AG10803 (cell line): ENCODE measurements around the gene CPNE5.
A peak's percentile ranks its signal among the peaks of the same experiment; 100 is the strongest.
"Not testable (repeated sequence)": the region's sequence is repeated elsewhere in the genome, so short reads cannot be mapped to it uniquely, and the experiment has no call there.

Experiments used
- DNase-seq: peaks from one replicate; pipeline ENCODE4 v3.0.0; 2010; ENCODE audit warnings: low read depth
- H3K4me3 ChIP-seq: 2 replicates; pipeline ENCODE4 v1.5.1; 2011; ENCODE audit warnings: mild to moderate bottlenecking, low read length, control low read depth
- CTCF ChIP-seq: conservative IDR thresholded peaks from 2 replicates; pipeline ENCODE4 v1.5.1; 2011; ENCODE audit warnings: mild to moderate bottlenecking, low read length, control low read depth, inconsistent platforms

The CPNE5 gene

DNA sequence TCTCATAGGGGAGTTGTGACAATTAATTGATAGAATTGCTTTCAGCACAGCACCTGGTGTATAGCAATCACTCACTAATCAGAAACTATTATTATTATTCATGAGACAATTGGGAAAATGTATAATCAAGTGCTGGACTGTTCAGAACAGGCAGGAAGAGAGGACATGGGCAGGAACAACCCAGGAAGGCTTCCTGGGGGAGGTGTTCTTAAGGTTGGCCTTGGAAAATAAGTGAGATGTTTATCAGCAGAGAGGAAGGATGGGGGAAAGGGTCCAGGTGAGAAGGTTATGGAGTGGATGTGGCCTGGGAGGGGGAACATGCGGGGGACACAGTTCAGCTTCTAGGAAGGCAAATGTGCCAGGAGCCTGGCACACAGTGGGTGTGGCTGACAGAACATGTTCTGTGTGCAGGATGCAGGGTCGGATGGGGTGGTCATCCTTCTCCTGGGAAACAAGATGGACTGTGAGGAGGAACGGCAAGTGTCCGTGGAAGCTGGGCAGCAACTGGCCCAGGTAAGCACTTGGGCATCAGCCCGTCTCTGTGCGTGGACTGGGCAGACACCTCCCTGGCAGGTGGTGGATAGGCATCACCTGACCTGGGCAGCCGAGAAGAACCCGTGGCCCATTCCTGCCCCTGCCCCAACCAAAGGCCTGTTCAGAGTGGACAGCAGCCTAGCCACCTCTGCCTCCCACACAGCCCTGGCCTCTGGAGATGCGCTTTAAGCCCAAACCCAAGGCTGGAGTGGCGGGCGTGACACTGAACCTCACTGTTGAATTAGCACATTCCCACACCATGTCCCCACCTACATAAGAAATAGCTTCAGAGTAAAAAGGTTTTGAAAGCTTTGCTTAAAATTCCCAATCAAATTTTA lies 110.7 kb downstream of the CPNE5 start:
- no peak for TF ChIP-seq CTCF
- H3K4me3 ChIP-seq = no peak overlapping the region
- DNase-seq = no peak

DNA sequence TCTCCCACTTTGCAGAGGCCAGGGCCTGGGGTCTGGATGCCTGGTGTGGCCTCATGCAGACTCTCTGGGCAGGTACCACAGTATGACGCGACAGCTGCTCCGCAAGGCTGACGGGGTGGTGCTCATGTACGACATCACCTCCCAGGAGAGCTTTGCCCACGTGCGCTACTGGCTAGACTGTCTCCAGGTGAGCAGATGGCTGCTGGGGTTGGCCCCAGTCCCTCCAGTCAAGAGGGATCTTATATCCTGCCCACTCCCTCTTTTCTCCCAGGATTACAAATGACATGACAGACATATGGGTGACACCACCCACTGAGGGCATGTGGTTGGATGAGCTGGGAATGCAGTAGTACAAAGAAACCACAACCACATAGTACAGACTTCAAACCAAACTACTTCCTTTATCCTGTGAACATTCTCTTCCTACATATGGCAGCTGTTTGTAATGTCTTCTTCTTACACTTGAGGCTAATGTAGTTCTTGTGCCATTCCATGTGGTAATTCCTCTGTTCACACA lies 111.7 kb downstream of the CPNE5 start:
- peak; percentile 69 for DNase-seq
- no peak overlapping the region for H3K4me3 ChIP-seq

DNA sequence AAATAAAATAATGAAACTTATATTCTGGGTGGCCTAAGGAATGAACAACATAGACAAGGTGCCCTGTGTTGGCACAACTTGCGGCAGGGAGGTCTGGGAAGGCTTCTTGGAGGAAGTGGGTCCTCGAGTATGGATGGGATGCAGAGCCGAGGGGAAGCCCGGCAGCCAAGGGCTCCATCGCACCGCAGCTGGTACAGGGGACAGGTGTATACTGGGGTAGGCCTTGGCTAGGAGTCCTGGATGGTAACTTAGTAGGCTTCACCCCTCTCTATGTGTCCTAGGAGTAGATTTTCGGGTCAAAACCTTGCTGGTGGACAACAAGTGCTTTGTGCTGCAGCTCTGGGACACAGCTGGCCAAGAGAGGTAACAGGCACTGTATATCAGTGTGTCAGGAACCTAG lies 113.7 kb downstream of the CPNE5 start:
- no peak for DNase-seq
- TF ChIP-seq CTCF = no peak
- H3K4me3 ChIP-seq = no peak overlapping the region

More for the DNA sequence above, 111.7 kb downstream of the CPNE5 start:
- TF ChIP-seq CTCF = no peak

- peak; percentile 59 for DNase-seq
- peak; percentile 72 for TF ChIP-seq CTCF
- no peak overlapping the region for H3K4me3 ChIP-seq
Measured at GRCh38 chr6:36724514-36725390, 114.5 kb downstream of the CPNE5 start.

DNA sequence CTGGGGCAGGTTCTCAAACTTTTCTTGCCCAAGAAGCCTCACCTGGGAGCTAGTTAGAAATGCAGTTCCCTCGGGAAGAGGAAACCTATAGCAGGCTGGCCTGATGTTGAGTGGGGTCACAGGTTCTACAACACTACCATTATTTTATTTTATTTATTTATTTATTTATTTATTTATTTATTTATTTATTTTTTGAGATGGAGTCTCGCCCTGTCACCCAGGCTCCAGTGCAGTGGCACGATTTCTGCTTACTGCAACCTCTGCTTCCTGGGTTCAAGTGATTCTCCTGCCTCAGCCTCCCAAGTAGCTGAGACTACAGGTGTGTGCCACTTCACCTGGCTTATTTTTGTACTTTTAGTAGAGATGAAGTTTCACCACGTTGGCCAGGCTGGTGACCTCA lies 115.3 kb downstream of the CPNE5 start:
- not testable (repeated sequence) for H3K4me3 ChIP-seq, DNase-seq

DNA sequence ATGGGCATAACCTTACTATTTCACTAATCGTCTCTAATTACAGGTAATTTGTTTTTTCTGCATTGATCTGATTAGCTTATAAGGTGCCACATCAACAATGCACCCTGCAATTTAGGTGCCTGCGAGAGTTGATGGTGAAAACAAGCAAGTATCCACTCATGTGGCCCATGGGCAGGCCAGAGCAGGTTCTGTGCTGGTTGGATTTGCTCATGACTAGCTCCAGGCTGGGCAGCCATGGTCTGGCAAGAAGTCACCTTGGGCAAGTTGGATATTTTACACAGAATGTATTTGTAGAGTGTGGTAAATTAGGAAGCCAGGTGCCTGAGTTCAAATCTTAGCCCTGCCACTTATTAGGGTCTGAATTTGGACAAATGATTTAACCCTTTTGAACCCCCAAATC lies 116.4 kb downstream of the CPNE5 start:
- DNase-seq = no peak
- no peak overlapping the region for H3K4me3 ChIP-seq
- TF ChIP-seq CTCF = no peak

DNA sequence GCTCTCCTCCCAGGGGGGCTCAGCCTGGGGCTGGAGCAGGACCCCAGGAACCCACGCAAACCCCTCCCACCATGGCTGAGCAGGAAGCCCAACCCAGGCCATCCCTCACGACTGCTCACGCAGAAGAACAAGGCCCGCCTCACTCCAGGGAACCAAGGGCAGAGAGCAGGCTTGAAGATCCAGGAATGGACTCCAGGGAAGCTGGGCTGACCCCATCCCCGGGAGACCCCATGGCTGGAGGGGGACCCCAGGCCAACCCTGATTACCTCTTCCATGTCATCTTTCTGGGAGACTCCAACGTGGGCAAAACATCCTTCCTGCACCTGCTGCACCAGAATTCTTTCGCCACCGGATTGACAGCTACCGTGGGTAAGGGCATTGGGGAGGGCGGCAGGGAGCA lies 116.9 kb downstream of the CPNE5 start:
- TF ChIP-seq CTCF = no peak
- H3K4me3 ChIP-seq = no peak overlapping the region
- no peak for DNase-seq
